ENCODE measurements around the gene MTSS2. TPM values are rescaled to one million over a fixed set of nuclear protein-coding genes. Genes with fewer than 3 reads are reported as not detected.

MTSS2 gene
- polyA plus RNA-seq, 1 donor from 2014 or later: 20.4 TPM

DNA sequence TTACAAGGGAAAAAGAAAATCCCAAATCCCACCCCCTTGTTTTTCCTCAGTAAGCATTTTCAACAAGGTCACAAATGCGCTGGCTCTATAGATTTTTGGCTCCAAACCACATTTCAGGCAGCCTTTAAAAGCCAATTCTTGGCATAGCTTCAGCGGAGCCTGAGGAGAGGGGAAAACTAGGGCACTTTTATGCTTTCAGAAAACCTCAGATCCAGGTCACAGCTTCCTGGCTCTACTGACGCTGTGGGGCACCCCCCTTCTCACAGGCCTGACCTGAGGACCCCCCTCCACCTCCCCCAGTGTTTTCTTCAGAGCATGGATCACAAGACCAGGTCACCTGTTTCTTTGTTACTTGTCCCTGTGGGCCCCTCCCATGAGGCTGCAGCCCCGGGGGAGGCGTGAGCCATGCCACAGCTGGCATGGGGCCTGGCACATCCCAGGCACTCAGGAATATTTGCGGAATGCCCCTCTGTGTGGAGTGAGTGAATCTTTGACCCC, 30.1 kb upstream of the MTSS2 start:
- H3F3A ChIP-seq (ENCODE audit: insufficient read depth, low read length, poor library complexity, severe bottlenecking): no peaks in the 10 kb centered on the region
- H4K20me1 ChIP-seq (ENCODE audit: insufficient read depth): no peaks in the 10 kb centered on the region
- TF ChIP-seq SMC3 (conservative IDR thresholded peaks at IDR 0.05; ENCODE audit: poor library complexity) (no peak), RAD21 (conservative IDR thresholded peaks at IDR 0.05) (no peak), EP300 (conservative IDR thresholded peaks at IDR 0.05; ENCODE audit: poor library complexity, severe bottlenecking) (no peak)
- H3K4me2 ChIP-seq (ENCODE audit: low read length): no peak overlapping the region
- H3K9me3 ChIP-seq (ENCODE audit: low read length): no peaks in the 10 kb centered on the region
- no peaks in the 10 kb centered on the region for H3K79me2 ChIP-seq (replicated peaks; ENCODE audit: insufficient read depth, low read length)
- no peak overlapping the region for H3K4me3 ChIP-seq (ENCODE audit: low read length)
- H3K9ac ChIP-seq (ENCODE audit: low read length): no peak overlapping the region
- no peak overlapping the region for H2AFZ ChIP-seq (ENCODE audit: low read depth, low read length)
- H3K36me3 ChIP-seq (ENCODE audit: insufficient read depth, low read length): no peaks in the 10 kb centered on the region
- no peaks in the 10 kb centered on the region for H3K9me2 ChIP-seq (ENCODE audit: insufficient read depth, low read length)
- no peak overlapping the region for H3K27ac ChIP-seq (ENCODE audit: low read length)
- H3K27me3 ChIP-seq (ENCODE audit: insufficient read depth, low read depth, low read length): no peaks in the 10 kb centered on the region

GRCh38 chr16:70715055-70715858, 29.4 kb upstream of the MTSS2 start:
- Histone ChIP-seq H3K36me3 (ENCODE audit: insufficient read depth, low read length) (no peaks in the 10 kb centered on the region), H3K79me2 (replicated peaks; ENCODE audit: insufficient read depth, low read length) (no peaks in the 10 kb centered on the region), H3K9ac (ENCODE audit: low read length) (no peak overlapping the region), H3F3A (ENCODE audit: insufficient read depth, low read length, poor library complexity, severe bottlenecking) (no peaks in the 10 kb centered on the region), H3K9me3 (ENCODE audit: low read length) (no peaks in the 10 kb centered on the region), H3K27me3 (ENCODE audit: insufficient read depth, low read depth, low read length) (no peaks in the 10 kb centered on the region), H2AFZ (ENCODE audit: low read depth, low read length) (no peak overlapping the region), H3K9me2 (ENCODE audit: insufficient read depth, low read length) (no peaks in the 10 kb centered on the region), H4K20me1 (ENCODE audit: insufficient read depth) (no peaks in the 10 kb centered on the region), H3K27ac (ENCODE audit: low read length) (no peak overlapping the region), H3K4me3 (ENCODE audit: low read length) (no peak overlapping the region), H3K4me2 (ENCODE audit: low read length) (no peak overlapping the region)
- no peak for TF ChIP-seq SMC3 (conservative IDR thresholded peaks at IDR 0.05; ENCODE audit: poor library complexity)
- no peak for TF ChIP-seq RAD21 (conservative IDR thresholded peaks at IDR 0.05)
- no peak for TF ChIP-seq EP300 (conservative IDR thresholded peaks at IDR 0.05; ENCODE audit: poor library complexity, severe bottlenecking)
- TF ChIP-seq EZH2 (IDR thresholded peaks at IDR 0.05; ENCODE audit: borderline replicate concordance, insufficient read depth, low read length, poor library complexity, severe bottlenecking): no peak
- TF ChIP-seq MXI1 (conservative IDR thresholded peaks at IDR 0.05; ENCODE audit: poor library complexity, severe bottlenecking): no peak
- TF ChIP-seq, protein P1, sequence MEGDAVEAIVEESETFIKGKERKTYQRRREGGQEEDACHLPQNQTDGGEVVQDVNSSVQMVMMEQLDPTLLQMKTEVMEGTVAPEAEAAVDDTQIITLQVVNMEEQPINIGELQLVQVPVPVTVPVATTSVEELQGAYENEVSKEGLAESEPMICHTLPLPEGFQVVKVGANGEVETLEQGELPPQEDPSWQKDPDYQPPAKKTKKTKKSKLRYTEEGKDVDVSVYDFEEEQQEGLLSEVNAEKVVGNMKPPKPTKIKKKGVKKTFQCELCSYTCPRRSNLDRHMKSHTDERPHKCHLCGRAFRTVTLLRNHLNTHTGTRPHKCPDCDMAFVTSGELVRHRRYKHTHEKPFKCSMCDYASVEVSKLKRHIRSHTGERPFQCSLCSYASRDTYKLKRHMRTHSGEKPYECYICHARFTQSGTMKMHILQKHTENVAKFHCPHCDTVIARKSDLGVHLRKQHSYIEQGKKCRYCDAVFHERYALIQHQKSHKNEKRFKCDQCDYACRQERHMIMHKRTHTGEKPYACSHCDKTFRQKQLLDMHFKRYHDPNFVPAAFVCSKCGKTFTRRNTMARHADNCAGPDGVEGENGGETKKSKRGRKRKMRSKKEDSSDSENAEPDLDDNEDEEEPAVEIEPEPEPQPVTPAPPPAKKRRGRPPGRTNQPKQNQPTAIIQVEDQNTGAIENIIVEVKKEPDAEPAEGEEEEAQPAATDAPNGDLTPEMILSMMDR (IDR thresholded peaks at IDR 0.05; ENCODE audit: poor library complexity, severe bottlenecking): no peak
- TF ChIP-seq TAF1 (IDR thresholded peaks at IDR 0.05; ENCODE audit: low read depth): no peak
- no peak for TF ChIP-seq POLR2AphosphoS5 (IDR thresholded peaks at IDR 0.05)
- TF ChIP-seq REST (IDR thresholded peaks at IDR 0.05; ENCODE audit: borderline replicate concordance): no peak
